Measurements from ENCODE around the gene CPNE2. TPM values are rescaled to one million over a fixed set of nuclear protein-coding genes. Genes with fewer than 3 reads are reported as not detected.

Gene CPNE2
- total and polyA plus RNA-seq, 3 donors from 2014 or later, result 18.3 to 51.8 (median 25.2) TPM

- intact Hi-C loops (cut with DNase I; ENCODE audit: low total_unique reads), result no loop called here
- WGBS, 2 donors, result 85 to 91% methylated on average over 9 to 10 of the region's 10 CpGs
- TF ChIP-seq POLR2A (IDR thresholded peaks at IDR 0.05) (no peak), CTCF (IDR thresholded peaks at IDR 0.05) (no peak)
- Histone ChIP-seq H3K27ac (no peak overlapping the region), H3K9me3 (no peaks in the 10 kb centered on the region), H3K36me3 (ENCODE audit: low read depth, missing control alignments) (no peaks in the 10 kb centered on the region), H3K4me1 (no peaks in the 10 kb centered on the region), H3K4me3 (no peak overlapping the region), H3K27me3 (no peaks in the 10 kb centered on the region)
- no peak for DNase-seq
Measured at GRCh38 chr16:57133886-57134285, 41.5 kb downstream of the CPNE2 start.

DNA sequence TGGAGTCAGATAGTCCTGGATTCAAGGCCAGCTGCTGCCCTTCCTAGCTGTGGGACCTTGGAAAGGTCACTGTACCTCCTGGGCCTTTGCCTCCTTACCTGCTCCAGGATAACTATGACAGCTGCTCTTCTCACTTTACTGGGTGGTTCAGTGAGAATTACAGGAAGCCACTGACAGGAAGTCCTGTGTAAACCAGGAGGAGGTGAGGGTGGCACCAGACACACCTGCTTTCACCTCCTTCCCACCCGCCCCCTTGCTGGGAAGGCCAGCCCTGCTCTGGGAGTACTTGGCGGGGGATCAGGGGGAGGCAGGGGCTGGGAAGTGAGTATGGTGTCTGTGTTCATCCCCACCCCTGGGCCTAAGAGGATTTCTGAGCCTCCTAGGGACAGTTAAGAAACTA is 42.6 kb downstream of the CPNE2 start:
- no peaks in the 10 kb centered on the region for H3K27me3 ChIP-seq
- no peak for DNase-seq
- 71 to 83% methylated on average over 2 of the region's 2 CpGs for whole genome bisulfite sequencing, 2 donors
- TF ChIP-seq CTCF (IDR thresholded peaks at IDR 0.05) (no peak), POLR2A (IDR thresholded peaks at IDR 0.05) (no peak)
- no peaks in the 10 kb centered on the region for H3K9me3 ChIP-seq
- no peak overlapping the region for H3K27ac ChIP-seq
- H3K4me3 ChIP-seq, result no peak overlapping the region
- intact Hi-C loops (cut with DNase I; ENCODE audit: low total_unique reads), result no loop called here
- no peaks in the 10 kb centered on the region for H3K36me3 ChIP-seq (ENCODE audit: low read depth, missing control alignments)
- H3K4me1 ChIP-seq, result no peaks in the 10 kb centered on the region

GRCh38 chr16:57137043-57137442 is 44.7 kb downstream of the CPNE2 start:
- DNase-seq, result no peak
- 74 to 86% methylated on average over 14 of the region's 14 CpGs for WGBS, 2 donors
- H3K4me3 ChIP-seq, result no peak overlapping the region
- H3K27me3 ChIP-seq, result no peaks in the 10 kb centered on the region
- intact Hi-C loops (cut with DNase I; ENCODE audit: low total_unique reads), result no loop called here
- H3K4me1 ChIP-seq, result peaks cover 5% of the 10 kb centered on the region
- H3K9me3 ChIP-seq, result no peaks in the 10 kb centered on the region
- TF ChIP-seq POLR2A (IDR thresholded peaks at IDR 0.05) (no peak), CTCF (IDR thresholded peaks at IDR 0.05) (no peak)
- no peak overlapping the region for H3K27ac ChIP-seq
- H3K36me3 ChIP-seq (ENCODE audit: low read depth, missing control alignments), result no peaks in the 10 kb centered on the region

GRCh38 chr16:57137566-57138273 is 45.3 kb downstream of the CPNE2 start:
- 84 to 95% methylated on average over 8 to 10 of the region's 10 CpGs for WGBS, 2 donors
- DNase-seq, result no peak

More at GRCh38 chr16:57137566-57138273, 45.3 kb downstream of the CPNE2 start:
- H3K4me1 ChIP-seq, result peaks cover 5% of the 10 kb centered on the region
- H3K4me3 ChIP-seq, result no peak overlapping the region
- H3K27ac ChIP-seq, result no peak overlapping the region
- H3K27me3 ChIP-seq, result no peaks in the 10 kb centered on the region
- intact Hi-C loops (cut with DNase I; ENCODE audit: low total_unique reads), result no loop called here
- no peaks in the 10 kb centered on the region for H3K36me3 ChIP-seq (ENCODE audit: low read depth, missing control alignments)
- TF ChIP-seq POLR2A (IDR thresholded peaks at IDR 0.05) (no peak), CTCF (IDR thresholded peaks at IDR 0.05) (no peak)
- H3K9me3 ChIP-seq, result no peaks in the 10 kb centered on the region

Measured in testis (tissue), 3 donors.